ENCODE data around the gene ROBO2.

The ROBO2 gene

DNA sequence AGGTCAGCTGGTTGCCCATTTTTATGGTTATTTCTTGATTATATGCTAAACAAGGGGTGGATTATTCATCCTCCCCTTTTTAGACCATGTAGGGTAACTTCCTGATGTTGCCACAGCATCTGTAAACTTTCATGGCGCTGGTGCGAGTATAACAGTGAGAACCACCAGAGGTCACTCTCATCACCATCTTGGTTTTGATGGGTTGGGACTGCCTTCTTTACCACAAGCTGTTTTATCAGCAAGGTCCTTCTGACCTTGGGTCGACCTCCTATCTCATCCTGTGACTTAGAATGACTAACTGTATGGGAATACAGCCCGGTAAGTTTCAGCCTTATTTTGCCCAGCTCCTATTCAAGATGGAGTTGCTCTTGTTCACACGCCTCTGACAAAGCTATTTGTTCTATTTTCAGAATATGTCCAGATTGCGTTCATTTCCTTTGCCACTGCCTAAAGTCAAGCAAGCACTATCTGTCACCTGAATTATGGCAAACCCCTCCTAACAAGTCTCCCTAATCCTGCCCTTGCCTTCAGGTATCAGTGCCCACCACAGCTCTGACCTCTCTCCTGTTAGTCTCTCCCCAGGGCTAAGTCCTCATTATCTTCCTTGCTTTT, 308.5 kb downstream of the ROBO2 start:
- Histone ChIP-seq H3K9me3 (no peaks in the 10 kb centered on the region), H3K36me3 (no peaks in the 10 kb centered on the region), H3K4me1 (no peaks in the 10 kb centered on the region), H3K27me3 (no peaks in the 10 kb centered on the region), H3K4me3 (ENCODE audit: low read depth, low read length) (no peak overlapping the region)
- peak; percentile 47 for DNase-seq
- TF ChIP-seq, protein P1, sequence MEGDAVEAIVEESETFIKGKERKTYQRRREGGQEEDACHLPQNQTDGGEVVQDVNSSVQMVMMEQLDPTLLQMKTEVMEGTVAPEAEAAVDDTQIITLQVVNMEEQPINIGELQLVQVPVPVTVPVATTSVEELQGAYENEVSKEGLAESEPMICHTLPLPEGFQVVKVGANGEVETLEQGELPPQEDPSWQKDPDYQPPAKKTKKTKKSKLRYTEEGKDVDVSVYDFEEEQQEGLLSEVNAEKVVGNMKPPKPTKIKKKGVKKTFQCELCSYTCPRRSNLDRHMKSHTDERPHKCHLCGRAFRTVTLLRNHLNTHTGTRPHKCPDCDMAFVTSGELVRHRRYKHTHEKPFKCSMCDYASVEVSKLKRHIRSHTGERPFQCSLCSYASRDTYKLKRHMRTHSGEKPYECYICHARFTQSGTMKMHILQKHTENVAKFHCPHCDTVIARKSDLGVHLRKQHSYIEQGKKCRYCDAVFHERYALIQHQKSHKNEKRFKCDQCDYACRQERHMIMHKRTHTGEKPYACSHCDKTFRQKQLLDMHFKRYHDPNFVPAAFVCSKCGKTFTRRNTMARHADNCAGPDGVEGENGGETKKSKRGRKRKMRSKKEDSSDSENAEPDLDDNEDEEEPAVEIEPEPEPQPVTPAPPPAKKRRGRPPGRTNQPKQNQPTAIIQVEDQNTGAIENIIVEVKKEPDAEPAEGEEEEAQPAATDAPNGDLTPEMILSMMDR (IDR thresholded peaks at IDR 0.05; ENCODE audit: low read depth, low read length): peak; percentile 77

DNA sequence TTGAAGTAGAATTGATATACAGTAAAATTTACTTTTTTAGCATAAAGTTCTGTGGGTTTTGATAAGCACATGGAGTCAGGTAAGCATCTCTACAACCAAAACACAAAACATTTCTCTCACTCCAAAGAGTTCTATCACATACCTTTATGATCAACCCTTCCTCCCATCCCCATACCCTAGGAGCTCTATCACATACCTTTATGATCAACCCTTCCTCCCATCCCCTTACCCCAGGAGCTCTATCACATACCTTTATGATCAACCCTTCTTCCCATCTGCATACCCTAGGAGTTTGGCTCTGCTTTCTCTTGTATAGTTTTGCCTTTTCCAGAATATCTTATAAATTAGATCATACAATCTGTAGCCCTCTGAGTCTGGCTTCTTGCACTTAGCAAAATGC, 315.1 kb downstream of the ROBO2 start:
- Histone ChIP-seq H3K4me1 (no peaks in the 10 kb centered on the region), H3K27me3 (no peaks in the 10 kb centered on the region), H3K4me3 (ENCODE audit: low read depth, low read length) (no peak overlapping the region), H3K9me3 (no peaks in the 10 kb centered on the region), H3K36me3 (no peaks in the 10 kb centered on the region)
- DNase-seq: no peak
- TF ChIP-seq, protein P1 (IDR thresholded peaks at IDR 0.05; ENCODE audit: low read depth, low read length): no peak

DNA sequence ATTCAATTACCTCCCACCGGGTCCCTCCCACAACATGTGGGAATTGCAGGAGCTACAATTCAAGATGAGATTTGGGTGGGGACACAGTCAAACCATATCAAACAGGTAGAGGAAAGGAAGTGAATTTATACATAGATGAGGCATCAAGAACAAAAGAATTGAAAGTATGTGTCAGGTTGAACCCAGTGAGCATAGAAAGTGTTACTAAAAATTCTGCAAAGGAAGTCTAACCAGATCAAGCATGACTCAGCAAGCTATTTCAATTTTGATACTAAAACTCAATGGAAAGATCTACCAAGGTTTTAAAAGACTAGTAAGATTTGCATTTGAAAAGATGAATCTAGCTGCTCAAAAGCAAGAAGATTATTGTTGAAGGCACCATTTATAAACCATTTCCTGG, 323.0 kb downstream of the ROBO2 start:
- Histone ChIP-seq H3K9me3 (no peaks in the 10 kb centered on the region), H3K27me3 (no peaks in the 10 kb centered on the region), H3K36me3 (no peaks in the 10 kb centered on the region), H3K4me3 (ENCODE audit: low read depth, low read length) (no peak overlapping the region), H3K4me1 (no peaks in the 10 kb centered on the region)
- TF ChIP-seq, protein P1 (IDR thresholded peaks at IDR 0.05; ENCODE audit: low read depth, low read length): no peak
- DNase-seq: no peak

DNA sequence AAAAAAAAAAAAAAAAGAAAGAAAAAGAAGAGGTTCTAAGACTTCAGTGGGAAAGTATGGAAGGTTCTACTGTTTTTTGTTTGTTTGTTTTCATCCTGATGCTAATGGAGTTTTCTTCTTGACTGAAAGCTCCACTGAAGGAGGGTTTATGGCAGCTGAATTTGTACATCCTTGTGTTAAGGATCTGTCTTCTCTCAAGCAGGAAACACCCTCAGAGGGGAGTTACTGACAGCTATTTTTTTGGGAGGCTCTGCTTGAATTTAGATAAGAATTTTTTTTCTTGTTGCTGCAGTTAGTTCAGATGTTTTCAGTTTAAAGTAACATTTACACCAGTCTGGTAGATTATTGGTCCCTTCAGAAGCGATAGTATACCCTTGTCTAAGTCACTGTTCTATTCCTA, 325.3 kb downstream of the ROBO2 start:
- peaks cover 3% of the 10 kb centered on the region for H3K4me1 ChIP-seq

DNA sequence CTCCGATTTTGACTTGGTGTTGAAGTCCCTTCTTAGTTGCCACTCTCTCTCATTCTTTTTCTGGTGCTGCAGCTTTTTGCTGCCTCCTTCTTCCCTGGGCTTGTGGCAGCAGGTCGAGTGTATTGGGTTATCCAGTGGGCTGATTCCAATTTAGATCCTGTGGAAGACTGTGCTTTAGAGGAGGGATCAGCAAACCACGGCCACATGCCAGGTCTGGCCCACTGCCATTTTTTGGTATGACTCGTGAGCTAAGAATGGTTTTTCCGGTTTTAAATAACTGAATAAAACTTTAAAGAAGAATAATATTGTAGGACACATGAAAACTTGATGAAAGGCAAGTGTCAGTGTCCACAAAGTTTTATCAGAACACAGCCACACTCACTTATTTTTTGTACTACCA, 330.5 kb downstream of the ROBO2 start:
- TF ChIP-seq, protein P1 (IDR thresholded peaks at IDR 0.05; ENCODE audit: low read depth, low read length): no peak
- DNase-seq: peak; percentile 39
- H3K27me3 ChIP-seq: no peaks in the 10 kb centered on the region
- H3K9me3 ChIP-seq: no peaks in the 10 kb centered on the region
- peaks cover 8% of the 10 kb centered on the region for H3K4me1 ChIP-seq
- H3K36me3 ChIP-seq: no peaks in the 10 kb centered on the region
- H3K4me3 ChIP-seq (ENCODE audit: low read depth, low read length): no peak overlapping the region

More for the DNA sequence above, 325.3 kb downstream of the ROBO2 start:
- Histone ChIP-seq H3K9me3 (no peaks in the 10 kb centered on the region), H3K27me3 (no peaks in the 10 kb centered on the region), H3K4me3 (ENCODE audit: low read depth, low read length) (no peak overlapping the region), H3K36me3 (no peaks in the 10 kb centered on the region)
- no peak for DNase-seq
- TF ChIP-seq, protein P1 (IDR thresholded peaks at IDR 0.05; ENCODE audit: low read depth, low read length): no peak

DNA sequence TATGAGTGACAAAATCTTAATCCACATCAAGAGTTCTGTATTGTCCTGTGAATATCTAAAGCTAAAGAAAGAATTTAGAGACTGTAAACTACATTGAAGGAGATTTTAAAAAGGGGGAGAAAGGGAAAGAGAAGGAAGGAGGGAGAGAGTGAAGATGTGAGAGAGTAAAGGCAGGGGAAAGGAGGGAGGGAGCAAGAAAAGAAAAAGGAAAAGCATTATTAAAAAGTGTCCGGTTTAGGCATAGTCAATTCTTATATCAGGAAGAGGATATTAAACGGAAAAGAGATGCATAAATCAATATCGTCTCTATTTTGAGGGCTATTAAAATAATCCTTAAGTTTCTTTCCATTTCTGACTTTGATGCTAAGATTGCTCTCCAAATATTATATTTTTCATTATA, 332.1 kb downstream of the ROBO2 start:
- no peaks in the 10 kb centered on the region for H3K9me3 ChIP-seq
- no peaks in the 10 kb centered on the region for H3K36me3 ChIP-seq
- no peak for DNase-seq
- H3K27me3 ChIP-seq: no peaks in the 10 kb centered on the region
- TF ChIP-seq, protein P1 (IDR thresholded peaks at IDR 0.05; ENCODE audit: low read depth, low read length): no peak
- peaks cover 8% of the 10 kb centered on the region for H3K4me1 ChIP-seq
- no peak overlapping the region for H3K4me3 ChIP-seq (ENCODE audit: low read depth, low read length)
